NB4 (cell line): Measurements from ENCODE around the gene STAC.

ENCODE experiments used
- CTCF ChIP-seq: IDR thresholded peaks from one replicate; pipeline ENCODE4 v1.5.1; 2012; ENCODE audit warnings: low read depth, low read length
- MAX ChIP-seq: IDR thresholded peaks from 2 replicates; pipeline ENCODE4 v1.6.1; 2011; ENCODE audit warnings: low read depth, low read length
- POLR2A ChIP-seq: IDR thresholded peaks from 2 replicates; pipeline ENCODE4 v1.6.1; 2011; ENCODE audit warnings: mild to moderate bottlenecking; ENCODE audit not compliant: insufficient read length; ENCODE audit errors: extremely low read depth

GRCh38 chr3:36372534-36372935 lies 7.8 kb upstream of the STAC start:
- TF ChIP-seq POLR2A (no peak), CTCF (no peak), MAX (no peak)
